ENCODE measurements around the gene CPZ.

Gene CPZ

DNA sequence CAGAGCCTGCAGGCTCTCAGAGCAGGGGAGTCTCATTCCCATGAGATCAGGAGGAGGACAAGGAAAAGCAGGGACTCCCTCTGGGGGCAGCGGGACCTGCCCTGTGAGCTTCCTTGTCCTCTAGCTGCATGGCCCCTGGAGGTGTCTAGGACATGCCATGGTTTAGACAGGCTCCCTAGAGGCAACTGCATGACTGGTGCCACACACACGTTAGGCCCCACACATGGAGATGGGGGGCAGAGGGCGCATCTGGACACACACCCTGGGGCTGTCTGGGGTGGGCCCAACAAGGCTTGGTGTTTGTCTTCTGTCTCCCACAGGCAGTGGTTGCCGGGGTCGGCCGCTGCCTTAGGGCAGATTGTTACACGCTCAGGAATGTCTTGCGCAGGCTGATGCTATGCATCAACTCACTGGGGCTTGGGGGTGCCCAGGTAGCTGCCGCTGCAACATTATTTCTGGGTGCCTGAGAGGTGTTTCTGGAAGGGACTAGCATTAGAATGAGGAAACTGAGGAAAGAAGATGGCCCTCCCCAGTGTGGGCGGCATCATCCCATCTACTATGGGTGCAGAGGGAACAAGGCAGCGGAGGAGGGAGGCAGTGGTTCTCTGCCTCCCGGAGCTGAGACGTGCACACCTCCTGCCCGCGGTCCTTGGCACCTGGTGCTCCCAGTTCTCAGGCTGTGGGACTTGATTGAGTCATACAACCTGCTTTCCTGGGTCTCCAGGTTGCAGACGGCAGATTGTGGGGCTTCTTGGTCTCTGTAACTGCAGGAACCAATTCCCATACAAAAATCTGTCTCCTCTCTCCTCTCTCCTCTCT lies 44.4 kb upstream of the CPZ start:
- Histone ChIP-seq H3K4me2 (ENCODE audit: low read length) (no peak overlapping the region), H3K79me2 (no peaks in the 10 kb centered on the region), H3K9me3 (ENCODE audit: control insufficient read depth, low read length) (no peaks in the 10 kb centered on the region), H3K4me1 (no peaks in the 10 kb centered on the region), H3K27ac (no peak overlapping the region), H3K4me3 (ENCODE audit: low read depth, low read length) (no peak overlapping the region), H3K36me3 (ENCODE audit: control insufficient read depth, insufficient read depth, low read length) (no peaks in the 10 kb centered on the region), H3K9ac (no peak overlapping the region), H2AFZ (no peak overlapping the region), H3K27me3 (ENCODE audit: control insufficient read depth, insufficient read depth, low read length) (no peaks in the 10 kb centered on the region)
- TF ChIP-seq, protein P1, sequence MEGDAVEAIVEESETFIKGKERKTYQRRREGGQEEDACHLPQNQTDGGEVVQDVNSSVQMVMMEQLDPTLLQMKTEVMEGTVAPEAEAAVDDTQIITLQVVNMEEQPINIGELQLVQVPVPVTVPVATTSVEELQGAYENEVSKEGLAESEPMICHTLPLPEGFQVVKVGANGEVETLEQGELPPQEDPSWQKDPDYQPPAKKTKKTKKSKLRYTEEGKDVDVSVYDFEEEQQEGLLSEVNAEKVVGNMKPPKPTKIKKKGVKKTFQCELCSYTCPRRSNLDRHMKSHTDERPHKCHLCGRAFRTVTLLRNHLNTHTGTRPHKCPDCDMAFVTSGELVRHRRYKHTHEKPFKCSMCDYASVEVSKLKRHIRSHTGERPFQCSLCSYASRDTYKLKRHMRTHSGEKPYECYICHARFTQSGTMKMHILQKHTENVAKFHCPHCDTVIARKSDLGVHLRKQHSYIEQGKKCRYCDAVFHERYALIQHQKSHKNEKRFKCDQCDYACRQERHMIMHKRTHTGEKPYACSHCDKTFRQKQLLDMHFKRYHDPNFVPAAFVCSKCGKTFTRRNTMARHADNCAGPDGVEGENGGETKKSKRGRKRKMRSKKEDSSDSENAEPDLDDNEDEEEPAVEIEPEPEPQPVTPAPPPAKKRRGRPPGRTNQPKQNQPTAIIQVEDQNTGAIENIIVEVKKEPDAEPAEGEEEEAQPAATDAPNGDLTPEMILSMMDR (IDR thresholded peaks at IDR 0.05), result no peak

DNA sequence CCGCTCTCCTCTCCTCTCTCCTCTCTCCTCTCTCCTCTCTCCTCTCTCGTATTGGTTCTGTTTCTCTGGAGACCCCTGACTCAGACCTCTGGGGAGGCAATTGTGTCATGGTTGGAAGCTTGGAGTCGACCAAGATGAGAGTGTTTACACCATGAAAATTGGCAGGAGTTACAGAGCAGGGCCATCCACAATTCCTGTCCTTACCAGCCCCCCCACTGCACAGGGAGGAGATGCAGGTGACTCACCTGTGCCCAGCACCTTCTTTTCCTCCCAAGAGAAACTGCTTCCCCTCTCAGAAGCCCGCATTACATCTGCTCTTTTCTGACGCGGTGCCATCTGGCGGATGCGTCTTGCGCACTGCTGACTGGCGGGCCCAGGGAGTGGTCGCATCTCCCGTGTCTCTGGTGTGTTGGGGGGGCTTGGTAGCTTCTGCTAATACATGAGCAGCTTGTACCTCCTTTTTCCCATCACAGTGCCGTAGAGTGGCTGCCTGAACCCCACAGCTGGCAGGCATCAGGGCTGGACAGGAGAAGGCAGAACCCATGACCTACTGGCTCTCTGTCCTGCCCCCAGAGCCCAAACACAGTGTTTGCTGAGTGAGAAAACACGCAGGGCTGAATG lies 43.7 kb upstream of the CPZ start:
- no peaks in the 10 kb centered on the region for H3K4me1 ChIP-seq
- H3K27me3 ChIP-seq (ENCODE audit: control insufficient read depth, insufficient read depth, low read length), result no peaks in the 10 kb centered on the region
- no peaks in the 10 kb centered on the region for H3K79me2 ChIP-seq
- no peaks in the 10 kb centered on the region for H3K9me3 ChIP-seq (ENCODE audit: control insufficient read depth, low read length)
- H3K4me3 ChIP-seq (ENCODE audit: low read depth, low read length), result no peak overlapping the region
- TF ChIP-seq, protein P1 (IDR thresholded peaks at IDR 0.05), result no peak
- H3K27ac ChIP-seq, result no peak overlapping the region
- no peak overlapping the region for H3K9ac ChIP-seq
- no peaks in the 10 kb centered on the region for H3K36me3 ChIP-seq (ENCODE audit: control insufficient read depth, insufficient read depth, low read length)
- no peak overlapping the region for H2AFZ ChIP-seq
- H3K4me2 ChIP-seq (ENCODE audit: low read length), result no peak overlapping the region

DNA sequence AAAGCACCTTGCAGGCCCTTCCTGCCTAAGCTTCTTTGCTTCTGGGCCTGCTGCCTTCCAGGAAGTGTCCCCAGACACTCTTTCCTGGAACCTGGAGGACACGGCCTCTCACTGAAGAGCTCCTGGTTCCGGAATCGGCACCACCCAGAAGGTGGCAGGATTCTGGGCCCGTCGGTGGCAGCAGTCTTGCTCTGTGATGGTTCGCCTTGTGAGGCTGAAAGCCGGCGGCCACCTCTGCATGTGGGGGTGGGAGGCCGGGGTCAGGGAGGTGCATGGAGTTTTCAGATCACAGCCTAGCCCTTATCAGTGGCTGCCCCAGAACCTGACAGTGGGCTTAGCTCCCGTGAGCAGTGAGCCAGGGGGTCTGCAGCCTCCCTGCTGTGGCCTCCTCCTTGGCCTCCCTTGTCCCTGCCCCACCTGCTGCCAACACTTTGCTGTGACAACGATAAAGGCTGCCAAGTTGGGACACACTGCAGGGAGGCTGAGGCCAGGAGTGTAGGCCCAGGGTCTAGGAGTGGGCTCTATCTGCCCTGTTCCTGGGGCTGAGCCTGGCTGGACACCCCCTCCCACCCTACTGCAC lies 43.1 kb upstream of the CPZ start:
- TF ChIP-seq, protein P1 (IDR thresholded peaks at IDR 0.05), result no peak
- Histone ChIP-seq H3K9ac (no peak overlapping the region), H3K27me3 (ENCODE audit: control insufficient read depth, insufficient read depth, low read length) (no peaks in the 10 kb centered on the region), H3K4me2 (ENCODE audit: low read length) (no peak overlapping the region), H3K79me2 (no peaks in the 10 kb centered on the region), H3K27ac (no peak overlapping the region), H3K9me3 (ENCODE audit: control insufficient read depth, low read length) (no peaks in the 10 kb centered on the region), H3K4me3 (ENCODE audit: low read depth, low read length) (no peak overlapping the region), H2AFZ (no peak overlapping the region), H3K4me1 (no peaks in the 10 kb centered on the region), H3K36me3 (ENCODE audit: control insufficient read depth, insufficient read depth, low read length) (no peaks in the 10 kb centered on the region)

DNA sequence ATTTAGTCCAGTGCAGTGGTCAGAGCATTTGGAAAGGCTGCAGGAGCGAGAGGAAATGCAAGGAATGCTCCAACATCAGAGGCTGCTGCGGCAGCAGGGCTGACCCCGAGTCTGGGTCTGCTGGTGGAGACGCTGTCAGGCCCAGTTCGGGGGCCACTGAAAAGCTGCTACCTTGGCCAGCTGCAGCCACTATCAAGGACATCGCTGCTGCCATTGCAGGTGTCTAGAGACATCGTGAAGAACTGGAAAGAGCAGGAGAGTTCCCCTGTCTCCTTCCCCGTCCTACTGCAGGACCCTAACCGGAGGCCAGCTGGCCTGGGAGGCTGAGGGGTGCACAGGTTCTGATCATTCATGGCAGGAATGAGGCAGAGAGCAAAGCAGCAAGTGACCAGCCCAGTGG lies 41.9 kb upstream of the CPZ start:
- Histone ChIP-seq H3K4me2 (ENCODE audit: low read length) (no peak overlapping the region), H2AFZ (no peak overlapping the region), H3K4me3 (ENCODE audit: low read depth, low read length) (no peak overlapping the region), H3K27me3 (ENCODE audit: control insufficient read depth, insufficient read depth, low read length) (no peaks in the 10 kb centered on the region), H3K27ac (no peak overlapping the region), H3K4me1 (no peaks in the 10 kb centered on the region), H3K36me3 (ENCODE audit: control insufficient read depth, insufficient read depth, low read length) (no peaks in the 10 kb centered on the region), H3K79me2 (no peaks in the 10 kb centered on the region), H3K9ac (no peak overlapping the region), H3K9me3 (ENCODE audit: control insufficient read depth, low read length) (no peaks in the 10 kb centered on the region)
- TF ChIP-seq, protein P1 (IDR thresholded peaks at IDR 0.05), result no peak
